Measurements from ENCODE around the gene BUD31.
A peak's percentile ranks its signal among the peaks of the same experiment; 100 is the strongest.

The BUD31 gene

GRCh38 chr7:99392659-99393354, 16.0 kb upstream of the BUD31 start:
- peak overlapping the region; percentile 11 for H3K4me2 ChIP-seq (ENCODE audit: low read depth, low read length, poor library complexity, severe bottlenecking)
- no peaks in the 10 kb centered on the region for H3K79me2 ChIP-seq (ENCODE audit: insufficient read depth, low read length)
- H2AFZ ChIP-seq (ENCODE audit: low read depth, low read length, severe bottlenecking), result no peak overlapping the region
- H3F3A ChIP-seq (ENCODE audit: insufficient read depth), result peaks cover 33% of the 10 kb centered on the region
- H3K9me2 ChIP-seq (replicated peaks; ENCODE audit: insufficient read depth, low read length), result no peaks in the 10 kb centered on the region
- H3K36me3 ChIP-seq (ENCODE audit: low read length), result no peaks in the 10 kb centered on the region
- H3K27ac ChIP-seq (ENCODE audit: low read depth, low read length), result peak overlapping the region; percentile 21; the same call in 1 of the 2 replicates
- TF ChIP-seq CTCF (IDR thresholded peaks at IDR 0.05; ENCODE audit: insufficient read depth, low read length, poor library complexity, severe bottlenecking) (no peak), EZH2phosphoT487 (conservative IDR thresholded peaks at IDR 0.05; ENCODE audit: low read length) (no peak)
- no peaks in the 10 kb centered on the region; the same call in 1 of the 2 replicates for H4K20me1 ChIP-seq (ENCODE audit: low read depth, low read length)
- no peaks in the 10 kb centered on the region for H3K9me3 ChIP-seq (ENCODE audit: insufficient read depth, low read length)
- no peak overlapping the region for H3K9ac ChIP-seq (ENCODE audit: low read length)
- H3K27me3 ChIP-seq (ENCODE audit: low read length), result no peaks in the 10 kb centered on the region
- no peak overlapping the region for H3K4me3 ChIP-seq (ENCODE audit: insufficient read depth, low read length, poor library complexity, severe bottlenecking)

DNA sequence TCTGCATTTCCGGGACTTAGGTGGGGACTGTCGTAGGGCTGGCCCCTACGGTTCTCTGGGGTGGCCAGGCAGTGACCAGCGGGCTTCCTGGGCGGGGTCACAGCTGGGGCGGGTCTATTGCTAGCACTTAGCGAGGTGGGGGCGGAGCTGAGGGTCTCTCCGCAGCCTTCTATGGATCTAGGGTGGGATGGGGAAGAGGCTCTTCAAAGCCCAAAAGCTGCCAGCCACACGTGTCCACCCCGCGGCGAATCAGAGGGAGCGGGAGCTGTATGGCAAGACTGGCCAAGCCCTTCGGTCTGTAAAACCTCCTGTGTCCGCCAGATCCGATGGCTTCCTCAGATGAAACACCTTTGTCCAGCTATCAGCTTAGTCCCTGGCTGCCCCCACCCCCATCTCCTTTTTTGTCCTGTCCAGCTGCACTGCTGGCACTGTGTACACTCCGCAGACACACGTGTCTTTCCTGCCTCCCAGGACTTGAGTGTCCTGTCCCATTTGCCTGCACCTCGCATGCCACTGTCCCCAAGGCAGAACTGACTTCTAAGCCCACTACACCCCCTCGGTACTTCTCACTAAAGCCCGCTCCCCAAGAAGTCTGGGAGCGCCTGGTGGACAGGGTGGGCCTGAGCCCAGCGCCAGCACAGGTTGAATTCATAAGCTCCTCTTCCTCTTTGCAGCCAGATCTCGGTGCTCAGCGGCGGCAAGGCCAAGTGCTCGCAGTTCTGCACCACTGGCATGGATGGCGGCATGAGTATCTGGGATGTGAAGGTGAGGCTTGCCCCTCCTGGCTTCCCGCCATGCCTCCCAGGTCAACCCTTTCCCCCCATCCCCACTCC, 15.2 kb upstream of the BUD31 start:
- no peak overlapping the region for H3K4me2 ChIP-seq (ENCODE audit: low read depth, low read length, poor library complexity, severe bottlenecking)
- no peaks in the 10 kb centered on the region for H3K9me3 ChIP-seq (ENCODE audit: insufficient read depth, low read length)
- no peaks in the 10 kb centered on the region for H3K27me3 ChIP-seq (ENCODE audit: low read length)
- no peaks in the 10 kb centered on the region for H3K9me2 ChIP-seq (replicated peaks; ENCODE audit: insufficient read depth, low read length)
- peaks cover 37% of the 10 kb centered on the region for H3F3A ChIP-seq (ENCODE audit: insufficient read depth)
- no peak overlapping the region for H3K9ac ChIP-seq (ENCODE audit: low read length)
- no peaks in the 10 kb centered on the region for H3K36me3 ChIP-seq (ENCODE audit: low read length)
- H4K20me1 ChIP-seq (ENCODE audit: low read depth, low read length), result no peaks in the 10 kb centered on the region; the same call in 1 of the 2 replicates
- H3K27ac ChIP-seq (ENCODE audit: low read depth, low read length), result peak overlapping the region; percentile 21; the same call in 1 of the 2 replicates
- TF ChIP-seq EZH2phosphoT487 (conservative IDR thresholded peaks at IDR 0.05; ENCODE audit: low read length) (no peak), CTCF (IDR thresholded peaks at IDR 0.05; ENCODE audit: insufficient read depth, low read length, poor library complexity, severe bottlenecking) (no peak)
- H2AFZ ChIP-seq (ENCODE audit: low read depth, low read length, severe bottlenecking), result no peak overlapping the region
- H3K79me2 ChIP-seq (ENCODE audit: insufficient read depth, low read length), result no peaks in the 10 kb centered on the region
- H3K4me3 ChIP-seq (ENCODE audit: insufficient read depth, low read length, poor library complexity, severe bottlenecking), result no peak overlapping the region

DNA sequence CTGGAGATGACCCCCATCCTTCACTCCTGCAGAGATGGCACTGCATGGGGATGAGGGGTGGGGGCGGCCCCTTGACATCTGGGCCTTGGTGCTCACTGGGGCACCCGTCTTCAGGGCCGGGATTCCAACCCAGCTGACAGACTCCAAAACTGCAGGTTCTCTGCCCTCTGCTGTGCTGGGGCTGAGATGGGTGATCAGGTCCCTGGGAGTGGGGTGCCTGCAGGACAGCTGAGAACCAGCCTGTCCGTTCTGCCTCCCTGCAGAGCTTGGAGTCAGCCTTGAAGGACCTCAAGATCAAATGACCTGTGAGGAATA, 14.6 kb upstream of the BUD31 start:
- H4K20me1 ChIP-seq (ENCODE audit: low read depth, low read length), result no peaks in the 10 kb centered on the region; the same call in 1 of the 2 replicates
- H3K9ac ChIP-seq (ENCODE audit: low read length), result no peak overlapping the region
- no peaks in the 10 kb centered on the region for H3K79me2 ChIP-seq (ENCODE audit: insufficient read depth, low read length)
- no peak overlapping the region for H3K4me2 ChIP-seq (ENCODE audit: low read depth, low read length, poor library complexity, severe bottlenecking)
- no peak overlapping the region for H2AFZ ChIP-seq (ENCODE audit: low read depth, low read length, severe bottlenecking)
- H3K9me2 ChIP-seq (replicated peaks; ENCODE audit: insufficient read depth, low read length), result no peaks in the 10 kb centered on the region
- H3K27ac ChIP-seq (ENCODE audit: low read depth, low read length), result no peak overlapping the region
- no peaks in the 10 kb centered on the region for H3K9me3 ChIP-seq (ENCODE audit: insufficient read depth, low read length)
- TF ChIP-seq CTCF (IDR thresholded peaks at IDR 0.05; ENCODE audit: insufficient read depth, low read length, poor library complexity, severe bottlenecking), result no peak
- no peak for TF ChIP-seq EZH2phosphoT487 (conservative IDR thresholded peaks at IDR 0.05; ENCODE audit: low read length)
- H3K4me3 ChIP-seq (ENCODE audit: insufficient read depth, low read length, poor library complexity, severe bottlenecking), result no peak overlapping the region
- H3K27me3 ChIP-seq (ENCODE audit: low read length), result no peaks in the 10 kb centered on the region
- H3K36me3 ChIP-seq (ENCODE audit: low read length), result no peaks in the 10 kb centered on the region
- H3F3A ChIP-seq (ENCODE audit: insufficient read depth), result peaks cover 42% of the 10 kb centered on the region

Data from SU-DHL-6 (cell line).